ENCODE measurements around the gene CD300LB.

CD300LB gene

GRCh38 chr17:74547736-74548135 is 16.5 kb upstream of the CD300LB start:
- no peak for DNase-seq (ENCODE audit: low spot score)

GRCh38 chr17:74547264-74547663 is 16.0 kb upstream of the CD300LB start:
- no peak for DNase-seq (ENCODE audit: low spot score)

- no peak for DNase-seq (ENCODE audit: low spot score)
These were observed 15.3 kb upstream of the CD300LB start for GRCh38 chr17:74546586-74546985.

- DNase-seq (ENCODE audit: low spot score) = no peak
These were observed 14.6 kb upstream of the CD300LB start, which contains the start of gene CD300C for GRCh38 chr17:74545843-74546230. Gene CD300C (minus strand): TSS chr17:74546115. CDS start chr17:74545782, 333 bp downstream.

- no peak for DNase-seq (ENCODE audit: low spot score)
These were observed 13.9 kb upstream of the CD300LB start for GRCh38 chr17:74544991-74545842.

- no peak for DNase-seq (ENCODE audit: low spot score)
These were observed 12.9 kb upstream of the CD300LB start for GRCh38 chr17:74543891-74544760.

- no peak for DNase-seq (ENCODE audit: low spot score)
These were observed 12.1 kb upstream of the CD300LB start for GRCh38 chr17:74543406-74543805.

GRCh38 chr17:74542727-74543383 is 11.6 kb upstream of the CD300LB start:
- no peak for DNase-seq (ENCODE audit: low spot score)

- DNase-seq (ENCODE audit: low spot score) = no peak
These were observed 10.9 kb upstream of the CD300LB start for GRCh38 chr17:74542166-74542565.

- no peak for DNase-seq (ENCODE audit: low spot score)
These were observed 10.2 kb upstream of the CD300LB start for GRCh38 chr17:74541176-74542111.

GRCh38 chr17:74539281-74539820 is 8.1 kb upstream of the CD300LB start:
- DNase-seq (ENCODE audit: low spot score) = no peak

- no peak for DNase-seq (ENCODE audit: low spot score)
These were observed 5.6 kb upstream of the CD300LB start for GRCh38 chr17:74536890-74537289.

- no peak for DNase-seq (ENCODE audit: low spot score)
These were observed 840 bp upstream of the CD300LB start for GRCh38 chr17:74532115-74532514.

- no peak for DNase-seq (ENCODE audit: low spot score)
These were observed 484 bp downstream of the CD300LB start for GRCh38 chr17:74530831-74531150.

- DNase-seq (ENCODE audit: low spot score) = no peak
These were observed 2.0 kb downstream of the CD300LB start for GRCh38 chr17:74529243-74529642.

- DNase-seq (ENCODE audit: low spot score) = no peak
These were observed 2.6 kb downstream of the CD300LB start for GRCh38 chr17:74528491-74529199.

GRCh38 chr17:74527756-74528155 is 3.5 kb downstream of the CD300LB start:
- no peak for DNase-seq (ENCODE audit: low spot score)

GRCh38 chr17:74527081-74527480 is 4.2 kb downstream of the CD300LB start:
- DNase-seq (ENCODE audit: low spot score) = no peak

- no peak for DNase-seq (ENCODE audit: low spot score)
These were observed 4.6 kb downstream of the CD300LB start for GRCh38 chr17:74526681-74527080.

GRCh38 chr17:74525781-74526288 is 5.4 kb downstream of the CD300LB start:
- DNase-seq (ENCODE audit: low spot score) = no peak

GRCh38 chr17:74525465-74525725 is 5.9 kb downstream of the CD300LB start:
- no peak for DNase-seq (ENCODE audit: low spot score)
